ENCODE measurements around the gene ALS2CL. TPM values are rescaled to one million over a fixed set of nuclear protein-coding genes. Genes with fewer than 3 reads are reported as not detected.

Gene ALS2CL
- total RNA-seq, 1 experiment from 2014 or later: 4.2 TPM

DNA sequence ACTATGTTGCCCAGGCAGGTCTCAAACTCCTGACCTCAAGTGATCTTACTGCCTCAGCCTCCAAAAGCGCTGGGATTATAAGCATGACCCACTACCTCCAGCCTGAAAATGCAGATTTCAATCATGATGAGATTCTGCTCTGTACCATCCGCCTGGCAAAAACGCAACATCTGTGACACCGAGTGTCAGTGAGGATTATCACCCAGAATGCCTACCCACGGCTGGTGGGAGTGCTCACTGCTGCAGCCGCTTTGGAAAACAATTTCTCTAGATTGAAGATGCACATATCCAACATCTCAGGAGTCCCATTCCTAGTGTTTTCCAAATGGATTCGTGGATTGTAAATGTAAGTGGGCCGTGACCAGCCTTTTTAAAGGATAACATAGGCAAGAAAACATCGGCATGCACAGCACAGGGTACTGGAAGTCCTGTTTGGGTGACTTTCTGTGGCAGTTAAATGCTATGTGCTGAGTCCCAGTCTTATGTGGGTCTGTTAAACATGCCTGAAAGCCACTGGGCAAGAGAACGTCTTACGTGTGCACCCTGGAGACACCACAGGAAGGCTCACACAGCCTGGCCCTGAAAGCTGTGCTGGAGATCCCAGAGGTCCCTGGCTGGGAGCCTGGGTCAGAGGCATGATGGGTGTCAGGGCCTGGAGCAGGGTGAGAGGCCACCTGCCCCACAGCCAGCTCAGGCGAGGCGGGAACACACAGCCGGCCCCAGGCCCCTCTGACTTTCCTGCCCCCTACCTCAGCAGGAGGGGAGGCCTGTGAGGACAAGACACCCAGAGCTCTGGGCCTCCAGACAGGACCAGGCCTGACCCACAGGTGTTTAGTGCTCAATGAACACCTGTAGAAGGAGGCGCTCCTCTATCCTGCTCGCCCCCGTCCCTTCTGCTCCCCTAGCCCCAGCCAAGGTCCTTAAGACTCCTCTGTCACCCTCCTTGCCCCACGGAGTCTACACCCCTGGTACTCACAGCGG is 23.3 kb upstream of the ALS2CL start:
- DNase-seq (ENCODE audit: low read depth): no peak

DNA sequence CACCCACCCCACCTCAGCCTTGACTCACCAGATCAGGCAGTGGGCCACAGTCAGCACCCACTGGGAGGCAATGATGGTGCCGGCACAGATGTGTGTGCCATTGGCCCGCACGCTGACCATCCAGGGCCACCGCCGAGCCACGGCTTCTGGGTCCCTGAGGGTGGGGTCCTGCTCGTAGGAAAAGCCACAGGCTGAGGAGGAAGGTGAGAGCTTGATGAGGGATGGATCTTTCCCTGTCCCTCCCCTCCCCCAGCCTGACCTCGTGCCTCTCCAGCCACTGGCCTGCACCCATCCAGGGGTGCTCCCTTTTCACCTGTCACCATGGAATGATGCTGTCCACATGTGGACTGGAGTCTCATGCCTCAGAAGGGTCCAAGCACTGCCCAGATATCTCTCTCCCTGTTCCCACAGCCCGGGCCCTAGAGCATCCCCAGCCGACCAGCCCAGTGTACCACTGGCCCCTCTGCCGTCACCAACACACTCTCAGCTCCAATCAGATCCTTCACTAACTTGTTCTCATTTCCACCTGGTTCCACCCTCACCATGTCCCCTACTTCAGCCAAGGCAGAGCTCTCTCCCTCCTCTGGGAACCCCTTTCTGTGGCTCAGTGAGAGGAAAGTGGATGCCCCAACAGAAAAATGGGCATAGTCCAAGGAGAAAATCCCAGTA is 22.2 kb upstream of the ALS2CL start:
- no peak for DNase-seq (ENCODE audit: low read depth)

DNA sequence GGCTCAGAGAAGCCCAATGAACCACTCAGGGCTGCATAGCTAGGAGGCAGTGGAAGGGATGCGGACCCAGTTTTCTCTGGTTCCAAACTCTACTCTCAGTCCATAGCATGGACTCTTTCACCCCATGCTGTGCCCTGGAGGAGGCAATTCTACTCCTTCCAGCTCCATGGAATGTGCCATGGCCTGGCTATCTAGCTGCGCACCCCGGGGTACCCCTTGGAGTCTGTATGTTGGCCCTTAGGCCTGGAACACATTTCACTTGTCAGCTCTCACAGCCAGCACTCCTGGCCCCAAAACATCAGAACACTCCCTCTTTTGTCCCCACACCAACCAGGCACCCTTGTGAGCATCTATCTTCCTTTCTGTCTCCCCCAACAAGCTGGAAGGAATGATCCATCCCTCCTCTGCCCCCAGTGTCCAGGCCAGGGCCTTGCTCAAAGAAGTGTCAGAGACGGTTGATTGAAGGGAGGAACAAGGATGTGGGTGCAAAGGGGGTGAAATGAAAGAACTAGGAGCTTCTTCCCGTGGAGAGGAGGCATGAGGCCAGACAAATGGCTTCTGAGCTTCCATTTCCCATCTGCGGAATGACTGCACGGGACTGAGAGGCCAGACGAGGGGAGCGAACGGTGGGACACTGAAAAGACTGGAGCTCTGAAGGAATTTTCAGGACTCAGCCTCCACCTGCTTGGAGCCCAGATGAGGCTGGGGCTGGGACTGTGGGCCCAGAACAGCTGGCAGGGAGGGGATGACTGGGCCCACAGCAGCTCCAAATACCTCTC is 21.4 kb upstream of the ALS2CL start:
- DNase-seq (ENCODE audit: low read depth): no peak

DNA sequence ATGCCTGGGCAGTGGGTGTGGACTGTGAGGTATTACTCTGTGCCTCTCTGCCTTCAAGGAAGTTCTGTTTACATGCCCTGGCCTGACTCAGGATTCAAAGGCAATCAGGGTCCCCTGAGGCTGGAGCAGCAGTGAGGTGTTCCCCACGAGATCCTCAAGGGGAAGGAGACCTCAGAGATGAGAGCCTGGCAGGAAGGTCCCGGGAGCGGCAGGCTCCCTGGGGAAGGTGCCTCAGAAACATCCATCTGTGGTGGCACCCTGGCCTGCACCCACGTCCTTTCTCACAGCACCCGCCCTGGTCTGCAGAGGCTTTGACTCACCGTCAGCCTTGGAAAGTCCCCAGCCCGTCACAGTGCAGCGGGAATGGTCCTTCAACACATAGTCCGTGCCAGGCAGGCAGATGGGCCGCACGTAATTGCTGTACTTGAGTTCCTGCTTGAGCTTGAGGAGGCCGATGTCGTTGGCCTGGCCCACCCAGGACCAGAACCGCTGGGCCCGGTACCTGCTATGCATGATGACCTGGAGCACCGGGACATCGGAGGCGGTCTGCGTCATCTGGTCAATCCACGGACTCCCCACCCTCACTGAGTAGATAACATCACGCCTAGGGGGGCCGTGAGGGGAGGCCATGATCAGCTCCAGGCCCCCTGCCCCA is 20.5 kb upstream of the ALS2CL start:
- no peak for DNase-seq (ENCODE audit: low read depth)

DNA sequence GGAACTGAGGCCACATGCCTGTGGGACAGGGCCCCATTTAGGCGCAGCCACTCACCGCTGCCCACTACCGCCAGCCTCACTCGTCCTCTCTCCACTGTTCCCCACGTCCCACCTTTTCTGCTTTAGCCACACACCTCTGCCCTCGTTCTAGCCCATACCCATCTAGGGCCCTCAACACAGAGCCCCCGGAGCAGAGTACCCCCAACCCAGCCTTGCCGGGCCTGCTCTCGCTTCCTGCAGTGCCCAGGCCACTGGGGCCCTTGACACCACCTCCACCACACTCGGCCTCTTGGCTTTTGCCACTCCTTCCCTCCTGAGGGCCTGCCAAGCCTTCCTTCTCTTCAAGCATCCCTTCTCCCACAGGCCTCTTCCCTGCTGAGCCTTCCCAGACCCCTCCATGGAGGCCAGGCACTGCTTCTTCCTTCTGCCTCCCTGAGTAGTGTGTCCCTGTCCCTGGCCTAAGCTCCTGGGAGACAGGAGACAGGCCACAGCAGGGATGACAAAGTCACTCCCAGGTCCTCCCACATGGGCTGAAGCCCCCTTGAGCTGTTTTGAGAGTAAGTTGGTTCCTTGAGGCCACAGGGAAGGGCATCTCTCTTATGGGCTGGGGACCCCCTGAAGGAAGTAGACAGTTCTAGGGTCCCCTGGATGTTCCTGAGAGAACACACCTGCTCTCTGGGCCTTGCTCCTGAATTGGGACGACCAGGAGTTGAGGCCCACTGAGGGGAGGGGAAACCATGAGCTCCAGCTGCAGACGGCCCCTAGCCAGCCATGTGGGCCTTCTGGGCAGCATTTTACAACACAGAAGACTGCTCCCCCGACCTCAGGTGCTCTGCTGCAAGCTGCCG is 19.8 kb upstream of the ALS2CL start:
- DNase-seq (ENCODE audit: low read depth): no peak

DNA sequence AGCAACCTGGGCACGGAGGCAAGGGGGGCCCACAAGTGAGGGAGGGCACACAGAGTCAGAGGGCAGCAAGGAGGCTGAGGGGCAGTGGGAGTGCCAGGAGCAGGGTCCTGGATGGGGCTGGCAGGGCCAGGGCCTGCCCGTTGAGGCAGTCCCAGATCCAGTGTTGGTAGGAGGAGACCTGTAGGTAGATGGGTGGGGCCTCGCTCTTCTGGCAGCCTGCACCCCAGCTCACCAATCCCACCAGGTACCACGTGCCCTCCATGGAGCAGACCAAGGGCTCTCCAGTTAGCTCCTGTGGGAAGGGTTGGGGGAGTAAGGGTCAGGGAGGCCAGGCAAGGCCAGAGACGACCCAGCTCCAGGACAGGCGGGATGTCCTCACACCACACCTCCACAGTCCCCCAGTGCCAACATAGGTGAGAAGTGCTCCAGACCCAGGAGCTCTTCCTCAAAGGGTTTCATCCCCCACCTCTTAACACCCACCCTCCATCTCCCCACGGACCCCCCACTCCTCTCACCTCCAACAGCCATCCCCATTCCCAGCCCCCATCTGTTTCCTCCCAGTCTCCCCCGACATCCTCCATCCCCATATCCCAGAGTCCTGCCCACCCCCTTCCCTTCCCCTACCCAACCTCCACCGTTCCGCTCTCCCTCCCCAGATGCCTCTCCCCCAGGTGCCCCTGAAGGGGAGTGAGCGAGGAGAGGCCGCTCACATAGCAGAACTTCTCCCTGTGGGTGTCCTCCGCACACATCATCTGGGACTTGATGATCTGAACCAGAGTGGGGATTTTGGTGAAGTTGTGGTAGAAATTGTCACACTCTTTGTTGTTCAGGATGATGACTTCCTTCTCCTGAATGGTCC is 18.9 kb upstream of the ALS2CL start:
- DNase-seq (ENCODE audit: low read depth): no peak

DNA sequence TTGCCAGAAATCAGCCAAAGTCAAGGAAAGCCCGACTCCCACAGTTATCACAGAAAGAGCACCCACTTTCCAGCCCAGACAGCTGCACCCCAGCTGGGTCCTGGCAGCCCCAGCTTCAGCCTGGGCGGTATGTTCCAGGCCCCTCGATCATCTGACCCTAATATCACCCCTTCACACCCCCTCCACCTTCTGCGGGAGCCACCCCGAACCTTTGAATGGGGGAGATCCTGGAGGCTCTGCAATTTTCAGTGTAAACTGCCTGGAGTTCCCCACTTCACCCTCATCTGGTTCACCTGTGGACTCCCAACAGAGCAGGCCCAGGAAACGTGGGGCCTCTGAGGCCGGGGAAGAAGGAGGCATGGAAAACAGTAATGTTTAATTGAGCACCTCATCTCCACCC is 18.3 kb upstream of the ALS2CL start:
- no peak for DNase-seq (ENCODE audit: low read depth)

DNA sequence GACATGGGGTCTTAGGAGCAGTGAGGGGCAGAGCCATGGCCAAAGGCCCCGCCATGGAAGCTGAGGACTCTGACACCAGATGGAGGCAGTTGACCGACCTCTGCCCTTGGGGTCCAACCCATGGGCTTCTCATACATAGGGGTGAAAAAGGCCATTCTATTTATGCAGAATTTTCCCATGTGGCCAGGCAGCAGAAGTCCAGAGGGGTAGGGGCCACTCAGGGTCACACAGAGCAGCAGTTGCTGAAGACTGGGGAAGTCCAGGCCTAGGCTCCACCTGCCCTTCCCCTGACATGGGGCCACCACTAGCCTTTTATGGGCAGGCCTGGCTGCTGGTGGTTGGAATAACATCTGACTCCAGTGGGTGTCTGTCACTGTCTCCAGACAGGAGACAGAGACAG is 17.8 kb upstream of the ALS2CL start:
- DNase-seq (ENCODE audit: low read depth): no peak

DNA sequence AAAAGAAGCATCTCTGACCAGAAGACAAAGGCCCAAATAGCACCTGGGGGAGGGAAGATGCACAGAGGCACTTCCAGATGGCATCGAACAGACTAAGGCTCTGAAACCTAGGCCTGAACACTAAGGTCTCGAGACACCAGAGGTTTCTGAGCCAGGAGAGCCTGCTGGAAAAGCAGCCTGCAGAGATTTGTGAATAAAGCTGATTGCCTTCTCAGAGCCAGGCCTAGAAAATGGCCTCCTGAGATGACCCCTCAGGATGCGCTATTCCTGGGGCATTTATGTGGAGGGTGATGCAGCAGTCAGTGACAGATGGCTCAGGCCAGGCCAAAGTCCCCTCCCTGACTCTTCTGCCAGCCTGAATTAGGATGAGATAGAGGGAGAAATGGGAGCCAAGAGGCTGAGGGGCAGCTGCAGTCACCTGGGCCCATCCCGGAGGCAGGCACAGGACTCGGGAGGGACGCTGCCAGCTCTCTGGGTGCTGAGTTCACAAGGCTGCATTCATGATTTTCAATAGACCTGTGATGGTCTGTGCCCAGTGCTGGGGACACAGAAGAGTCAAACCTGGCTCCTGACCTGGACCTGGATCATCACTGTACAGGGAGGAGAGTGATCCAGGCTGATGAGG is 17.3 kb upstream of the ALS2CL start:
- DNase-seq (ENCODE audit: low read depth): no peak

DNA sequence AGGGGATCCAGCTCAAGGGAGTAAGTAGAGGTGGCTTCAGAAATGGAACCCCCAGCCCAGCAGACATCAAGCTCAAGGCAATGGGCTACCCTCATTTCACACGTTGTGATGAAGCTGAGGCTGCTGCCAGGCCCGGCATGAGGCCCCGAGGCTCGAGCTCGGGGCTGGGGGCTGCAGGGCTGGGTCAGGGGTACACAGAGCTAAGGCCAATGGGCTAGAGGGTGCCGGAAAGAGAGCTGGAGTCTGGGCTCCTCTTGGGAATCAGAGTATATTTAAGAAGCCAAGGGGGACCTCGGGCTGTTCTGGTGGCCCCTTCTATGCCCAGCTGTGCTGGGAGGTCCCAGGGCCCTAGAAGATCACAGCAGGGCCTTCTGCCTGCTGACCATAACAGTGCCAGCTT is 16.8 kb upstream of the ALS2CL start:
- DNase-seq (ENCODE audit: low read depth): no peak

DNA sequence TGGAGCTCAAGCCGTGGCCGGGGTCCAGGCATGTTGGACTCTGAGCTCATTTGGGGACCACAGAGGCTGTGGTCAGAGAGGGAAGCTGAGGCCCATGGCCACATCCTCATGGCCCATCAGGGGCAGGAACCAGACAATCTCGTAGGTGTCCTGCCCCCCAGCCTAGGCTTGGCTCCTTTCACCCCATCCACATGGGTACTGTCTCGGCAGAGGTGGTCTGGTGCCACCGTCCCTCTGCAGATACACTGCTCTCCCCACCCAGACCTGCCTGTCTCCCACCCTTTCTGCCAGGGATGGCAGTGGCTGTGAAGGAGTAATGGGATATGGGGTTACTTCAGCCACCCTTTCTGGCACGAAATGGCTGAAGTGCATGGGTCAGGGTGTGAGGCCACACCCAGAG is 16.2 kb upstream of the ALS2CL start:
- no peak for DNase-seq (ENCODE audit: low read depth)

DNA sequence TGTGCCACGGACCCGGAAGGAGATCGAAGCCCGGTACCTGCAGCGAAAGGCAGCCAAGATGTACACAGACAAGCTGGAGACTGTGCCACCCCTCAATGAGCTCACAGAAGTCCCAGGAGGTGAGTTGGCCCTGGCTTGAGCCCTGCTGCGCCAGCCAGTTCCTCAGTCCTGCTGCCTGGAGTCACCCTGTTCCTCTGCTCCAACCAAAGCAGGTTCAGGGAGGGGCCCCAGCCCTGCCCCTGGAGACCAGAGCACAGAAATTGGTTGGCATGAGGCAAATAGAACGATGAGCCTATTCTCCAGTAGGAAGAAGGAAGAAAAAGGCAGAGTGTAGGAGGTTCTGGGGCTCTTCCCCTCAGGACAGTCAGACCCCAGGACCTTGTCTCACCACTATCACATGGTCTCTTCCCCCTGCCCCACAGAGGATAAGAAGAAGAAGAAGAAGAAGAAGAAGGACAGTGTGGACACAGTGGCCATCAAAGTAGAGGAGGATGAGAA is 15.7 kb upstream of the ALS2CL start:
- DNase-seq (ENCODE audit: low read depth): no peak

DNA sequence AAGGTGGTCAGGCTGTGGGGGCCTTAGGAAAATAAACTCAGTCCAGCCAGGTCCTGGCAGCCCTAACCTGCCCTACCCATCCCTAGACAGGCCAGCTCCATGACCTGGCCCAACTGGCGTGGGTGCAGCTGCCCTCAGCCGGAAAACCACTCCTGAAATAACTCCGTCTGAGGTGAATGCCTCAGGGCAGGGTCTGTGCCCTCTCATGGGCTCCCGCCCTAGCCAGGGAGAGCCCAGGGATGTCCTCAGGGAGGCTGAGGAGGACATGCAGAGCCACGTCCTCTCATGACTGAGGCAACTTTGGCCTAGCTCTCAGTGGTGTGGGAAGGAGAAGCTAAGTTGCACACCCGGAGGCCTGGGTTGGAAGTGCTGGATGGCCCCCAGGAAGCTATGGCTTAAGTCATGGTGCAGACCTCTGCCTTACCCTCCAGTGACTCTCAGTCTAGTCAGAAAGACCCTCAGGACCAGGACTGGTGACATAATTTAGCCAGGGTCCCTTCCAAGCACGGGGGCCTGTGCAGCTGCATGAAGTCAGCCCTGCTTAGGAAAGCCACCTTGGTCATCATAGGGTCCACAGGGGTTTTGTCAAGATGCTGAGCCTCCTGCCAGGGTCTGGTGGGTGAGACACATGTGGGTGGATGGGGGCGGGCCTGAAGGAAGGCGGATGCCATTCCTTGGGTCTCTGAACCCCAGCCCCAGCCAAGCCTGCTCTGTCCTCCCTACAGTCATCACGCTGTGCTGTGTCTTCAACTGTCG is 15.1 kb upstream of the ALS2CL start:
- no peak for DNase-seq (ENCODE audit: low read depth)

DNA sequence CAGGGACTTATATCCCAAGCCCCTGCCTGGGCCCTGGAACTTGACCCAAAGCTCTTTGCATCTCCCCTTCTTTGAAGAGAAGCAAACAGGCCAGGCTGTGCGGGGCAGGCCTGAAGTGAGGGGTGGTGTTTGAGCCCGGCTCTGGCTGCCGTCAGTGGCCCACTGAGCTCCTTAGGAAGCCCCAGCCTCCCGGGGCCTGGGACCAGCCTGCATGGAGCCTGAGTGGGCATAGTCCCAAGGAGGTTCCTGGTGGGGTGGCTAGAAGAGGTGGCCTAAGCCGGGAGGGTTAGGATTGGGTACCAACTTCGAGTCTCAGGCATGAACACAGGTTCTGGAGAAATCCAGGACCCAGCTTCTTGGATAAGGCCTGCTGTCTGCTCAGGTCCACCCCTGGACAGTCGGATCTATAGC is 14.1 kb upstream of the ALS2CL start:
- DNase-seq (ENCODE audit: low read depth): no peak

DNA sequence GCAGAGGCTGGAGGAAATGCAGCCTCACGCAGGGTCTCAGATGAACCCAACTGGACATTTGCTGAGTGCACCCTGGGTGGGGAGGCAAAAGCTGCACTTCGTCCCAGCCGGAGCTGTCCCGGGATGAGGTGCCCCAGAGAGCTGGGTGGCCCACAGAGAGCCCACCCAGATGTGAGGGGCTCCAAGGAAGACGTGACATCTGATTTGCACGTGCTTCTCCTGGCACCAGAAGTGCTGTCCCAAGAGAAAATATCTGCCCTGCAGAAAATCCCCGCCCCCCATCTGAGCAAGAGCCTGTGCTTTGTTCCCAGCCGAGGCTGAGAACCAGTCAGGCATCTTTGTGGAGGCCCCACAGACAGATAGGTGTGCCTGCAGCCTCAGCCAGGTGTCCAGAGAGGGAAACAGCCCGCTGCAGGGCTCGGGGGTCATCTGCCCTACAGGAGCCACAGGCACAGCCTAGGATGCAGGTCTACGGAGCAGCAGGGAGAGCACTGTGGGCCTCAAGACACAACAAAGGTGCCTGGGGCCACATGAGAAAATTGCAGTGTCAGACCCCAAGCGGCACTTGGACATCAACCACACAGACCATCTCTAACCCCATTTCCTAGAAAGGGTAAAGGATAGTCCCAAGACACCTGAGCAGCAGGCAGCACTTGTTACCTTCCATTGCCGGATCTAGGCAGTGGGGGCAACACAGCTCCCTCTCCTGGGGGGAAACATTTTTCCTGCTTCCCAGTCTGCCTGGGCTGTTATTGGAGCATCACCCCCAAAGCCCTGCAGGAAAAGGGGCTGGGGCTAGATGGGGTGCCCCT is 13.5 kb upstream of the ALS2CL start:
- DNase-seq (ENCODE audit: low read depth): no peak

DNA sequence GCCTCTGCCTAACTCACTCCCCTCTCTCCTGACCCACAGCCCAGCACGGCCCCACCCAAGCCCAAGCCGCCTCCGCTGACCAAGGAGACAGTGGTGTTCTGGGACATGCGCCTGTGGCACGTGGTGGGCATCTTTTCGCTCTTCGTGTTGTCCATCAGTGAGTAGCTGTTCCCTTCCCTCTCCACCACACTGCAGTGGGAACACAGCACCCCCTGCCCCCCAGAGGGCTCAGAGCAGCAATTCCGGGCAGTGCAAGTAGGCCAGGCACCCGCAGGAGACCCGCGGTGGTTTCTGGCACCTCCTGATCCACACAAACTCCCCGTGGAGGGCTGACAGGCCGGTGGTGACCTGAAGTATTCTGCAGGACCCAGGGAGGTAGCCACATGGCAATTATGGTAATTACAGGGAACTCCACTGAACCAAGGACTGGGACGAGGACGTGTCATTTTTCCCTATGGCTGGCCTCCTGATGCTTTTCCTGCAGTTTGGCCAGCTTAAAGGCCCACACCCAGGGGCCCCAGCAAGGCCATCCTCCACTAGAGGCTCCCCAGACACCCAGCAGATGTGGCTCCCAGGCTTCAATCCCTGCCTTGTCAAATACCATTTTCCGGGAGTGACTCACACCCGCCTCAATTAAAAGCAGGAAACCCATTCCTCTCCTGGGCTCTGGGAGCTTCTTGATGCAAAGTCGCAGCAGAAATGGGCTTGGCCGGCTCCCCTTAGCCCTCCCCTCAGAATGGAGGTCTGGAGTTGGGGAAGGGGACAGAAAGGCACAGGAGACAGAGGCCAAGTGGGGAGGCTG is 12.5 kb upstream of the ALS2CL start:
- DNase-seq (ENCODE audit: low read depth): peak; percentile 87

Measured in HT1080 (cell line).